ENCODE results near the gene PDE5A. TPM values are rescaled to one million over a fixed set of nuclear protein-coding genes. Genes with fewer than 3 reads are reported as not detected.

The PDE5A gene
- total RNA-seq, 1 experiment from 2014 or later: 114 TPM

- Histone ChIP-seq H3K36me3 (ENCODE audit: control insufficient read depth, insufficient read depth, low read length) (peaks cover 68% of the 10 kb centered on the region), H3K4me1 (ENCODE audit: control insufficient read depth, insufficient read depth, low read length) (no peaks in the 10 kb centered on the region), H3K27me3 (ENCODE audit: control insufficient read depth, insufficient read depth, low read length) (no peaks in the 10 kb centered on the region), H3K9me3 (ENCODE audit: control insufficient read depth, insufficient read depth, low read depth, low read length) (no peaks in the 10 kb centered on the region), H3K27ac (ENCODE audit: low read length) (no peak overlapping the region), H3K4me3 (ENCODE audit: low read depth in 2 of 2, low read length in 2 of 2) (no peak overlapping the region)
- intact Hi-C loops (cut with micrococcal nuclease; ENCODE audit: unreplicated experiment): no loop called here
- no peak for ATAC-seq
- DNase-seq (ENCODE audit: low read depth, low spot score): no peak
- POLR2A ChIA-PET: no interaction called here
- BruUV-seq (replicated peaks): no TSS peak
- in situ Hi-C loops (cut with HindIII; ENCODE audit: low pct_unique_long_range_greater_than_20kb, low sequenced_read_pairs): no loop called here
- CTCF ChIA-PET: interaction anchor here (0.6 kb wide), 1 partner anchor 236 kb away, joined by 3 read pairs; no protein-coding TSS in a partner anchor
- TF ChIP-seq SIN3A (IDR thresholded peaks at IDR 0.05; ENCODE audit: borderline replicate concordance, insufficient read depth, low read depth, low read length): no peak
- TF ChIP-seq, protein P1, sequence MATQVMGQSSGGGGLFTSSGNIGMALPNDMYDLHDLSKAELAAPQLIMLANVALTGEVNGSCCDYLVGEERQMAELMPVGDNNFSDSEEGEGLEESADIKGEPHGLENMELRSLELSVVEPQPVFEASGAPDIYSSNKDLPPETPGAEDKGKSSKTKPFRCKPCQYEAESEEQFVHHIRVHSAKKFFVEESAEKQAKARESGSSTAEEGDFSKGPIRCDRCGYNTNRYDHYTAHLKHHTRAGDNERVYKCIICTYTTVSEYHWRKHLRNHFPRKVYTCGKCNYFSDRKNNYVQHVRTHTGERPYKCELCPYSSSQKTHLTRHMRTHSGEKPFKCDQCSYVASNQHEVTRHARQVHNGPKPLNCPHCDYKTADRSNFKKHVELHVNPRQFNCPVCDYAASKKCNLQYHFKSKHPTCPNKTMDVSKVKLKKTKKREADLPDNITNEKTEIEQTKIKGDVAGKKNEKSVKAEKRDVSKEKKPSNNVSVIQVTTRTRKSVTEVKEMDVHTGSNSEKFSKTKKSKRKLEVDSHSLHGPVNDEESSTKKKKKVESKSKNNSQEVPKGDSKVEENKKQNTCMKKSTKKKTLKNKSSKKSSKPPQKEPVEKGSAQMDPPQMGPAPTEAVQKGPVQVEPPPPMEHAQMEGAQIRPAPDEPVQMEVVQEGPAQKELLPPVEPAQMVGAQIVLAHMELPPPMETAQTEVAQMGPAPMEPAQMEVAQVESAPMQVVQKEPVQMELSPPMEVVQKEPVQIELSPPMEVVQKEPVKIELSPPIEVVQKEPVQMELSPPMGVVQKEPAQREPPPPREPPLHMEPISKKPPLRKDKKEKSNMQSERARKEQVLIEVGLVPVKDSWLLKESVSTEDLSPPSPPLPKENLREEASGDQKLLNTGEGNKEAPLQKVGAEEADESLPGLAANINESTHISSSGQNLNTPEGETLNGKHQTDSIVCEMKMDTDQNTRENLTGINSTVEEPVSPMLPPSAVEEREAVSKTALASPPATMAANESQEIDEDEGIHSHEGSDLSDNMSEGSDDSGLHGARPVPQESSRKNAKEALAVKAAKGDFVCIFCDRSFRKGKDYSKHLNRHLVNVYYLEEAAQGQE (IDR thresholded peaks at IDR 0.05; ENCODE audit: insufficient read depth in 1 of 2, low read depth in 2 of 2, low read length in 1 of 2): no peak
- TF ChIP-seq, protein P2, sequence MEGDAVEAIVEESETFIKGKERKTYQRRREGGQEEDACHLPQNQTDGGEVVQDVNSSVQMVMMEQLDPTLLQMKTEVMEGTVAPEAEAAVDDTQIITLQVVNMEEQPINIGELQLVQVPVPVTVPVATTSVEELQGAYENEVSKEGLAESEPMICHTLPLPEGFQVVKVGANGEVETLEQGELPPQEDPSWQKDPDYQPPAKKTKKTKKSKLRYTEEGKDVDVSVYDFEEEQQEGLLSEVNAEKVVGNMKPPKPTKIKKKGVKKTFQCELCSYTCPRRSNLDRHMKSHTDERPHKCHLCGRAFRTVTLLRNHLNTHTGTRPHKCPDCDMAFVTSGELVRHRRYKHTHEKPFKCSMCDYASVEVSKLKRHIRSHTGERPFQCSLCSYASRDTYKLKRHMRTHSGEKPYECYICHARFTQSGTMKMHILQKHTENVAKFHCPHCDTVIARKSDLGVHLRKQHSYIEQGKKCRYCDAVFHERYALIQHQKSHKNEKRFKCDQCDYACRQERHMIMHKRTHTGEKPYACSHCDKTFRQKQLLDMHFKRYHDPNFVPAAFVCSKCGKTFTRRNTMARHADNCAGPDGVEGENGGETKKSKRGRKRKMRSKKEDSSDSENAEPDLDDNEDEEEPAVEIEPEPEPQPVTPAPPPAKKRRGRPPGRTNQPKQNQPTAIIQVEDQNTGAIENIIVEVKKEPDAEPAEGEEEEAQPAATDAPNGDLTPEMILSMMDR (IDR thresholded peaks at IDR 0.05): no peak
- TF ChIP-seq POLR2AphosphoS5 (IDR thresholded peaks at IDR 0.05; ENCODE audit: low read depth, low read length): no peak
- TF ChIP-seq TCF7L2 (IDR thresholded peaks at IDR 0.05; ENCODE audit: low read depth, low read length): no peak
These were observed 120.3 kb downstream of the PDE5A start for GRCh38 chr4:119508281-119508680.

DNA sequence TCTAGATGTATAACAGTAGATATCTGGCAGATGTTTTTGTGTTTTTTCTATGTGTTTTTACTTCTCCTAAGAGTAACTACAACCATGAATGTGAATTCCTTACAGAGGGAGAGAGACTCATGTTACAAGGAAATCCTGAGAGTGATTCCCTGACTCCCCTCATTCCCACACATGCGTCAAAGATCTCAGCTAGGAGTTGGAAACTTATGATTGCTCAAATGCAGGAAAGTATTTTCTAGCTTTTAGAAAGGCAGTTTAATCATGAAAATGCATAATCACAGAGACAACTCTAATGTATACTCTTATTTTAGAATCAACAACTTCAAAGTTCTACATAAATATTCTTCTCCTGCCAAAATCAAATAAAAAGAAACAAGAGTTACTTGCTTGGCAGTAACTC lies 121.8 kb downstream of the PDE5A start:
- Histone ChIP-seq H3K36me3 (ENCODE audit: control insufficient read depth, insufficient read depth, low read length) (peaks cover 75% of the 10 kb centered on the region), H3K4me1 (ENCODE audit: control insufficient read depth, insufficient read depth, low read length) (no peaks in the 10 kb centered on the region), H3K9me3 (ENCODE audit: control insufficient read depth, insufficient read depth, low read depth, low read length) (no peaks in the 10 kb centered on the region), H3K4me3 (ENCODE audit: low read depth in 2 of 2, low read length in 2 of 2) (no peak overlapping the region), H3K27ac (ENCODE audit: low read length) (no peak overlapping the region), H3K27me3 (ENCODE audit: control insufficient read depth, insufficient read depth, low read length) (no peaks in the 10 kb centered on the region)
- no peak for TF ChIP-seq SIN3A (IDR thresholded peaks at IDR 0.05; ENCODE audit: borderline replicate concordance, insufficient read depth, low read depth, low read length)
- TF ChIP-seq POLR2AphosphoS5 (IDR thresholded peaks at IDR 0.05; ENCODE audit: low read depth, low read length): no peak
- TF ChIP-seq, protein P2 (IDR thresholded peaks at IDR 0.05): no peak
- no peak for TF ChIP-seq TCF7L2 (IDR thresholded peaks at IDR 0.05; ENCODE audit: low read depth, low read length)
- TF ChIP-seq, protein P1 (IDR thresholded peaks at IDR 0.05; ENCODE audit: insufficient read depth in 1 of 2, low read depth in 2 of 2, low read length in 1 of 2): no peak
- in situ Hi-C loops (cut with HindIII; ENCODE audit: low pct_unique_long_range_greater_than_20kb, low sequenced_read_pairs) (no loop called here), intact Hi-C loops (cut with micrococcal nuclease; ENCODE audit: unreplicated experiment) (no loop called here)
- ATAC-seq (no peak), DNase-seq (ENCODE audit: low read depth, low spot score) (no peak)
- ChIA-PET CTCF (no interaction called here), POLR2A (no interaction called here)
- BruUV-seq (replicated peaks): no TSS peak
